HepG2 (cell line): ENCODE results near the gene FRMD1. TPM values are rescaled to one million over a fixed set of nuclear protein-coding genes. Genes with fewer than 3 reads are reported as not detected.

ENCODE experiments used
- CTCF ChIP-seq: sonication (generic); formaldehyde crosslinking; IDR thresholded peaks from 2 replicates; pipeline ENCODE4 v1.5.0; 2020; ENCODE audit warnings: mild to moderate bottlenecking, missing genetic modification reagents, moderate library complexity
- GATA4 ChIP-seq: sonication (generic); IDR thresholded peaks from 2 replicates; pipeline ENCODE4 v1.6.1; 2016; ENCODE audit warnings: antibody characterized with exemption, low read depth, borderline replicate concordance
- HMGXB4 ChIP-seq, 2 experiments: sonication (generic) in 1 of 2; formaldehyde crosslinking in 1 of 2; IDR thresholded peaks; 2 replicates each; pipeline versions ENCODE4 v1.4.0 to v1.6.1; 2018 to 2020; ENCODE audit warnings: missing genetic modification reagents in 2 of 2, borderline replicate concordance in 1 of 2, low read depth in 1 of 2, mild to moderate bottlenecking in 1 of 2, missing biosample characterization in 1 of 2
- NCOA1 ChIP-seq: sonication (generic); formaldehyde crosslinking; IDR thresholded peaks from 2 replicates; pipeline ENCODE4 v1.9.0; 2021; ENCODE audit warnings: missing genetic modification reagents
- SMARCE1 ChIP-seq: fragments of 450-650 bp; IDR thresholded peaks from 2 replicates; pipeline ENCODE4 v1.6.1; 2017; ENCODE audit warnings: borderline replicate concordance
- ZBTB21 ChIP-seq: sonication (generic); formaldehyde crosslinking; IDR thresholded peaks from 2 replicates; pipeline ENCODE4 v1.4.0; 2020; ENCODE audit warnings: missing genetic modification reagents
- ZNF18 ChIP-seq: sonication (generic); formaldehyde crosslinking; IDR thresholded peaks from 2 replicates; pipeline ENCODE4 v1.8.0; 2022; ENCODE audit warnings: mild to moderate bottlenecking, missing genetic modification reagents; ENCODE audit not compliant: insufficient replicate concordance
- ZNF451 ChIP-seq: sonication (generic); formaldehyde crosslinking; IDR thresholded peaks from 2 replicates; pipeline ENCODE4 v1.5.0; 2020; ENCODE audit warnings: mild to moderate bottlenecking, missing genetic modification reagents
- ZNF512B ChIP-seq: sonication (generic); formaldehyde crosslinking; IDR thresholded peaks from 2 replicates; pipeline ENCODE4 v1.5.1; 2020; ENCODE audit warnings: missing genetic modification reagents, mild to moderate bottlenecking, borderline replicate concordance
- ZNF703 ChIP-seq: sonication (generic); formaldehyde crosslinking; IDR thresholded peaks from 2 replicates; pipeline ENCODE4 v1.5.1; 2020; ENCODE audit warnings: missing genetic modification reagents, mild to moderate bottlenecking, moderate library complexity, borderline replicate concordance
- polyA plus RNA-seq, 8 experiments: library from polyadenylated mRNA; depleted of rRNA in 3 of 8; stranded (reverse) in 7 of 8; unstranded in 1 of 8; fragments of >200 nt; fragmentation: Illumina TruSeq in 4 of 8; extraction: Trizol in 4 of 8; gene quantifications; 2 replicates each; pipeline versions ENCODE4 v1.2.1 to v1.2.3, GENCODE V29; 2011 to 2016; ENCODE audit warnings: low read depth in 4 of 8, missing spikeins in 1 of 8, mixed read lengths in 1 of 8; ENCODE audit not compliant: insufficient read depth in 1 of 8
- total RNA-seq, 5 experiments: library from RNA; depleted of rRNA; stranded (reverse); fragments of >200 nt; fragmentation: Illumina TruSeq; extraction: Trizol; gene quantifications; 2 replicates each; pipeline ENCODE4 v1.2.3, GENCODE V29; 2016; ENCODE audit warnings: low read depth in 1 of 5

The FRMD1 gene
- total and polyA plus RNA-seq, 2 of the 13 experiments (the other 11 are each of a cell fraction or from before 2014, with no cell fraction given): 0.01 TPM; not detected in 1

- no peak for TF ChIP-seq ZNF512B
- TF ChIP-seq NCOA1 (CRISPR knock-in tag): no peak
- no peak for TF ChIP-seq ZNF18 (CRISPR knock-in tag)
- no peak for TF ChIP-seq ZNF703 (CRISPR knock-in tag)
- peak; percentile 55 for TF ChIP-seq CTCF (CRISPR knock-in tag)
- no peak for TF ChIP-seq ZNF451 (CRISPR knock-in tag)
- TF ChIP-seq HMGXB4 (CRISPR knock-in tag; IDR thresholded peaks at IDR 0.05; ENCODE audit: borderline replicate concordance in 1 of 2, low read depth in 1 of 2): 0 out of 4 replicates have a peak, but pooled peaks of 1 of the 2 experiments have one; percentile 5
- no peak for TF ChIP-seq GATA4
- no peak for TF ChIP-seq SMARCE1
- no peak for TF ChIP-seq ZBTB21 (CRISPR knock-in tag)
Measured at GRCh38 chr6:168058691-168059551, 20.1 kb downstream of the FRMD1 start (continued).
